GM19240 (cell line): ENCODE measurements around the gene TNRC6B.
A peak's percentile ranks its signal among the peaks of the same experiment; 100 is the strongest.
"Not testable (repeated sequence)": the region's sequence is repeated elsewhere in the genome, so short reads cannot be mapped to it uniquely, and the experiment has no call there.

Experiments
- DNase-seq: peaks from one replicate; pipeline ENCODE4 v3.0.0; 2011; ENCODE audit warnings: low spot score; ENCODE audit not compliant: insufficient read length

Gene TNRC6B

DNA sequence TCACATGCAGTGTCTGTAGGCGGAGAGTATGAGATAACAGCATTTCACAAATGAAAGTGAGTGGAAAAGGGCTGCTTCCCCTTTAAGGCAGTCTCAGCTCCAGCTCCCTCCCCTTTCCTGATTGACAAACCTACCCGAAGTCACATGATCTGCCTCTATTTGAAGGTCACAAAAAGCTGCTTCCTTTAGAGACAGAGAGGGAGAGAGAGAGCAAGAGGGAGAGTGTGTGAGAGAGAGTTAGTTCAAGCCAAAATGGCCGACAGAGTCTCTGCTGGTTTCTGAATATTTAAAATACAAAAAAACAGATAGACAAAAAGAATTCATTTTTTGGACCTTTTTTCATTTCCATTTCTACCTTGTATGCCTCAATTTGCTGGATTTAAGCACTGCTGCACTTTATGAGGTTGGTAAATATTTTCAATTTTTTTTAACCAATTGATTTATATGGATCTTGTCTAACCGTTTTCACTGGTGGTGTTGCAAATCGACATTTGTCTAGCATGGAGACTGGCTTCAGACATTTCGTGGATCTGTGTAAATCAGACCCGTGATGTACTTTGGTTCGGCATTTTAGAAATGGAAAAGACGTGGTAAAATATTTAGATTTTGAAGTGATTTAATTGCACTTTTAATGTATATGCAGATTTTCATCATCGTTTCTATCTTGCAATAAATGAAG is at the start of gene TNRC6B:
TSS of gene TNRC6B (plus strand) at position 188 of the 679 bp plus-strand sequence. CDS start at position 399, 211 bp downstream.
- peak; percentile 58 for DNase-seq

- DNase-seq, result no peak
Measured at GRCh38 chr22:40128989-40129388, 48.7 kb upstream of the TNRC6B start.

GRCh38 chr22:40137132-40137531 is 40.6 kb upstream of the TNRC6B start:
- DNase-seq, result no peak

GRCh38 chr22:40138866-40139265 is 38.9 kb upstream of the TNRC6B start:
- DNase-seq, result no peak

DNA sequence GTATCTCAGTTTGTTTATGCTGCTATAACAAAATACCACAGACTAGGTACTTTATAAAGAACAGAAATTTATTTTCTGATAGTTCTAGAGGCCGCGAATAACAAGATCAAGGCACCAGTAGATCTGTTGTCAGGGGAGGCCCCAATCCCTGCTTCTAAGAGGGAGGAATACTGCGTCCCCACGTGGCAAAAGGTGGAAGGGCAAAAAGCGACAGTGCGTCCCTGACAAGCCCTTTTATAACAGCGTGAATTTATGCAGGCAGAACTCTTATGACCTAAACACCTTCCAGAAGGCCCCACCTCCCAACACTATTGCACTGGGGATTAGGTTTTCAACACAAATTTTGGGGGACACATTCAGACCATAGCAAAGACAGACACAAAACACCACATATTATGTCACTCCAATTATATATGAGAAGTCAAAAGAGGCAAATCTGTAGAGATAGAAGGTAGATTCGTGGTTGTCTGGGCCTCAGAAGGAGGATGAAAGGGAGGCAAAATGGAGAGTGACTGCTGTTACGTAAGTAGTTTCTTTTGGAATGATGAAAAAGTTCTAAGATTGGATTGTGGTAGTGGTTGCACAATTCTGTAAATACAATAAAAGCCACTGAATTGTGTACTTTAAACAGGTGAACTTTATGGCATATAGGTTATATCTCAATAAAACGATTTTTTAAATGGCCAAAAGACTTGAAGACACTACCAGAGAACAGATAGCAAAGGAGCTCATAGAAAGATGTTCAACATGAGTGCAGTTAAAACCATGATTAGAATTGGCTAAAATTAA is 30.1 kb upstream of the TNRC6B start:
- DNase-seq, result no peak

DNA sequence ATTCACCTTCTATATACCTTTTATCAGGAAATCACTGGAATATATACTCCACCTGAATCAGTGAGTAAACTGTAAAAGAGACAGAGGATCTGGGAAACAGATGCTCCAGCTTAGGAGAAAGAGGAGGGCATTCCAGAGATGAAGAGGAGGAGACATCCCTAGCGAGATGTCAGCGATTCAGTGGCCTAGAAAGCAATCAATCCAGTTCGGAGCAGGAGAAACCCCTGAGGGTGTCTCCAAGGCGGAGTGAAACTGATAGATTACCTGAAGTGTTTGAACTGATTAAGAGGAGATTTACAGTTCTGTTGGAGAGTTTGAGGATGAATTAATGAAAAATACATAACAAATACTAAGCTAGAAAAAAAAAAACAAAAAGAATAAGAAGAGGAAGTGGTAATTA is 24.5 kb upstream of the TNRC6B start:
- DNase-seq, result no peak

DNA sequence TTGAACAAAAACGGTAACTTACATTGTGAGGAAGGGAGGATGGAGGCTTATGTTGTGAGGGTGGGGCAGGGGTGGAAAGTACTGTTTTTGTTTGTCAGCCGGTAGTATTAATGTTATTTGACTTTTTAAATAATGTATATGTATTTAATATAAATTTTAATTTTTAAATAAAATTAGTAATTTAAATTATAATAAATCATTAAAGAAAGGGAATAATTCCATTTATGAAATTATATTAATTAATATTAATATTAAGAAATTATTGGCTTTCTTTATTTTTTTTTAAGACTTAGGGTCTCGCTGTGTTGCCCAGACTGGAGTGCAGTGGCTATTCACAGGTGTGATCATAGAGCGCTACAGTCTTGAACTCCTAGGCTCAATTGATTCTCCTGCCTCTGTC is 24.0 kb upstream of the TNRC6B start:
- DNase-seq, result no peak

DNA sequence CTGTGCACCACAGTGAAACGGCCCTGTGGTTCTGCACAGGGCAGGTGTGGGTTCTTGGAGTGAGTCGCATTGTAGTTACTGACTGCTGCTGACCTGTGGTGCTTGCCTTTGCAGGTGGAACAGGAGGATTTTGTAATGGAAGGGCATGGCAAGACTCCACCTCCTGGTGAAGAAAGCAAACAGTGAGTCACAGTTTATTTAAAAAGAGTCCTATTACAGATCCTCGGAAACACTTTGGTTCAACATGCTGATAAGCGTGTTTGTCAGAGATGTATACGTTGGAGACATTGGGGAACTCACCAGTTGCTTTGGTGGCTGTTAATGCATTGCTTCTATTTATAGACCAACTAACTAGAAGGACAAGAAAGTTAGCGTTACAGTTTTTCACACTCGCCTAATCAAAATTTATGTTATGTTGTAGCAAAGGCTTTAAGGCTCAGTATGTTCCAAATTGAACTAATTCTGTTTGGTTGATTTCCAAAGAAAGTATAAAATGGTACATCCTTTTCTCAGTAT is 21.7 kb upstream of the TNRC6B start:
- DNase-seq, result no peak

- DNase-seq, result not testable (repeated sequence)
Measured at GRCh38 chr22:40156682-40157081, 21.0 kb upstream of the TNRC6B start.

DNA sequence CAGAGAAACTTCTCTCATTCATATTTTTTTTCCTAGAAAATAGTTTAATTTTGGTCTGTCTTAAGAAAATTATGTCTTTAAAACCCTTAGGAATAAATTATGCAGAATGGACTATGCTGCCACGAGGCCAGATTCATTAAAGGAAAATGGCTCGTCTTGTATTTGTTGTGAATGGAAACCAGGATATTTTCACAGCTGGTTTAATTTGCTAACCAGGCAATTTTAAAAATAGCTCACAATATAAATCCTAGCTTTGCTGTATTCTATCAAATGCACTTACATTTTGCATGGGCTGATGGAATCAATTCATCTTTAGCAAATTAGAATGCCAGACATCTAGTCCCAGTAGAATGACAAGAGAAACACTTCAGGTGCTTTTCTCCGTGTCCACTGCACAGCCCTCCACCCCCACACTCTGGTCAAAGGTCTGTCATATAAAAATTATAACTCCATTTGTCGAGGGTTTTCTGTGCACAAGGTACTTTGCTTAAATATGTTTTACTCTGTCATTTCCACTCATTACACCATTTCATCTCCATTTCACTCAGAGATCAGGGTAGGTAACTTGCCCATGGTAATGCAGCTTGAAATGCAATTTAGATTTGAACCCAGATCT is 20.3 kb upstream of the TNRC6B start:
- no peak for DNase-seq

DNA sequence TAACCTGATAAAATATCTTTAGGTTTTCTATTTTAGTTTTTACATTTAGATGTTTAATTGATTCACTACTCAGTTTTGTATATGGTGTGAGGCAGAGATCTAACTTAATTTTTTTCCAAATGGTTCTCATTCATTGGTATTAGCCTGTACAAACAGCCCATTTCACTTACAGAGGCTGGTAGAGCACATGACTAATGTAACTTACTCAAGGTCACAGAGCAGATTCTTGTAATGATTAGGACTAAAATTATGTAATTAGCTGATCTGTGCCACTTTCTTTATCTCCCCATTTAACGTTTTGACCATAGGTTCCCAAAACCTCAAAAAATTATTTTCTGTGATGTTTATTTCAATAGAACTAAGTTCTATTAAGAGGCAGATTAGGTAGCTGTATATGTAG is 16.5 kb upstream of the TNRC6B start:
- DNase-seq, result no peak

- DNase-seq, result not testable (repeated sequence)
Measured at GRCh38 chr22:40165537-40165936, 12.2 kb upstream of the TNRC6B start.

DNA sequence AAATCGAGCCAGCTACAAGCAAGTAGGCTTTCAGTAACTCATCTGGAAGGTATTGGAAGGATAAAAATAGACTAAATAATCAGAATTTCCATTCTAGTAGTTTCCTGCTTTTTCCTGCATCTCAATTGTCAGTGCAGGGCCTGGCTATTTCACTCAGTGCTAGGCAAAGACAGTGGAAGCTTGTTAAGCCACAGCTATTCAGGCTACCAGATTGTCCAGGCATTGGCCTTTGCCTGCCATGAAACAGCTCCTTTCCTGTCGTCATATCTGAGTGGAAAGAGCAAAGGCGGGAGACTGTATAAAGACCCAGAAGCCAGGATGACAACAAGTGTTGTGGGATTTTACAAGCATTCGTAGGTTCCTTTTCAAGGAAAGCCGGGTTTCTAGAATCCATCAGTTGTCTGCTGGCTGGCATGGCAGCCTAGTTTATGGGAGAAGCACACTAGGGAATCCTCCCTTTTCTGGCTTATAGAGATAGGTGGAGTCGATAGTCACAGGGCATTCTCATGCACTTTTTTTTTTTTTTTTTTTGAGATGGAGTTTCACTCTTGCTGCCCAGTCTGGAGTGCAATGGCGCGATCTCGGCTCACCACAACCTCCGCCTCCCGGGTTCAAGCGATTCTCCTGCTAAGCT is 2.0 kb upstream of the TNRC6B start:
- no peak for DNase-seq

DNA sequence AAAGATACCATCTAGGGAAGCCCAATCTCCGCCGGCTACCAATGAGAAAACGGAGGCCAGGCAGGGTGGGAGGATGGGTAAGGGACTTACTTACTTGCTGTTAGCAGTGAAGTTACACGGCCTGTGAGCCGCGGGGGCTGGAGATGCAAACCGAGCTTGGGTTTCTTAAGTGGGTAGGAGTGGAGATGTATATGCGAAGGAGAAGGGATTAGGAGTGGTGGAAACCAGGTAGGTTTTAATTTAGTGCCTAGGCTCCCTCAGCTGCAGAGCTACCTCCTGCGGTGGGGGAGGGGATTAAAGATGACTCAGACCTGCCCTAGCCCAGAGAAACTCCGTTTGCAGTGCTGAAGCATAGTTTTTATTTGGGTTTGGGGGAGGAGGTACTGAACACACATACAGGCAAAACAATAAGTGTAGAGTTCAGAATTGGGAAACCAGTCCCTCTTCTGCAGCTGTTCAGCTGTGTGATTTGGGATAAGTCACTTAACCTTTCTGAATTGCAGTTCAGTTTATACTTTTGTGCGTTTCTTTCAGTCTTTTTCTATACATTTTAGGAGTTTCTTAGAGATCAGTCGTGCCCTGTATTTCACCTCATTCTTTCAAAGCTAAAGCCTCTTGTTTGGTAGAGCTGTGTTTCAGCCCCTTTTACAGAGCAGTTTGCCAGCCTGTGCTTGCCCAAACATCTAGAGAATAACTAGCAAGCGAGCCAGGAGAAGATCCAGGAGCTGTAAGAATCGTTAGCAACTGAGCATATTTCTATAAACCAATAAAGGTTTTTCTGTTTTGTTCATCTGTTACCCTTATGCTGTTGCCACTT is 596 bp upstream of the TNRC6B start:
- no peak for DNase-seq

DNA sequence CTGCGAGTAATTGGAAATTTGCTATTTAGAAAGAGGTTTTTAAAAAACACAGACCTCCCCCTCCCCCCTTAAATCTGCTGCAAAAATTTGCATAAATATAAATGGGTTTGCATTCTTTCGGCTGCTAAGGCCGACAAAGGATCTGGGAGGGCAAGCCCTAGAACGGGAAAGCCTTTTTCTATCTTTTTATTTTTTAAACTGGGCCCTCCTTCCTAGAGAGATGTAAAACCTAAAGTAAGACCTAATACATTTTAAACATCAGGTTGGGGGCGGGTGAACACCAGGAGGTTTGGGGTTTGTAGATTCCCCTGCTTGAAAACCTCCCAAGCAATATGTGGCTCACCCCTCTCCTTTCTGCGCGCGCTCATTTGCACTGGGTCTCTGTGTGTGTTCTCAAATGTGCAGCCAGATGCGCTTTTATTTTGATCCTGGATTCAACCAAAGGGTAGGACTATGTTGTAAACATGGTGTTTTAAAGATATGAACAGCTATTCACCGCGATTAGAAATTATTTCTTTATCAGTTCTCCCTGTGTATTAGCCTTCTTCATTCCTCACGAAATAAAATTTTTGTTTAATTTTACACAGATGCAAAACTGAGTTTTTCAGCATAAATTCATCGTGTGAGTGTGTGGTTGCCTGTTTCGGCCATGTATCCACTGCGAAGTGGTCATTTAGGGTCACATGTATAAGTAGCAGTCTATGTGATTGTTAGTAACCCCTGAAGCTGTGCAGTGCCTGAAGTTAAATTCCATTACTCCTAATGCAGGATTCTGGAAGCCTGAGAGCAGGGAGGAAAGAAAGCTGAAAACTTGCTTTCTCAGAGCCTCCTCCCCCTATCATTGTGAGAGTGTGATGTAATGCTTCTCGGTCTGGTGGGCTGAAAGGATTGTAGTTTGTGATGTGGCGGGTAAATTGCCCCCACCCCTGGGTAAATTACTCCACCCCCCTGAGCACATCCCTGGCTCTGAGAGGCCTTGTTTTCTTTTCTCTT is 988 bp downstream of the TNRC6B start:
- no peak for DNase-seq

DNA sequence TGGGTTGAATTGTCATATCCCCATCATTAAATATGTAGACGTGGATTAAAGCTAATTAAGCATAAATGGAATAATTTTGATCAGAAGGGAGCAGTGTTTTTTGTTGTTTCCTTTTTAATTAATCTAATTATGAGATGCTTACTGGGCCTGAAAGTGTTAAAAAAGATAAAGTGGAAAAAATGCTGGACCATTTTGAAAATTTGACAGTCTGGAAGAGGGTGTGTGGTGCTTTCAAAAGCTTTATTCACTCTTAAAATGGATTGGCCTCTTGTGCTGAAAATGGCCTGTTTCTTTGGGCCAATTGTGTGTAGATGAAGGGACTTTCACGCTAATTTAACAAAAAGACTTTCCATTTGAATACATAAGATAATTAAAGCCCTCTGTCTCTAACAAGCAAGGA is 1.8 kb downstream of the TNRC6B start:
- DNase-seq, result no peak

DNA sequence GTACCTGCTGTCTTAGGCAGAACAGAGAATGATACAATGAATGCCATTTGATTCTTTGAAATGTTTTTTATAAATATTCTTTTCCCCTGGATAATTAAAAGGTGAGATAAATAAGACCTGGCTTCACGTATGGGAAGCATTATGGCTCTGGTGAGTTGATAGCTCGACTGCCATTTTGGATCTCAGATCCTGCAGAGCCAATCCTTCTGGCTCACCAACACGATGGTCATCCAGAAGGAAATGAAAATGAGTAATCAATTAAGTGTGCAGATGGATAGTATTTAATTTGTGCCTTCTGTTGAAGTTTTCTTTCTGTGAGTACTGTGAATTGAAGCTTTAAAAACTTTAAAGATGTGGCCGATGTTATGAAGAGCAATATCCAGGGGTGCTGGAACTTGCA is 2.7 kb downstream of the TNRC6B start:
- DNase-seq, result no peak

DNA sequence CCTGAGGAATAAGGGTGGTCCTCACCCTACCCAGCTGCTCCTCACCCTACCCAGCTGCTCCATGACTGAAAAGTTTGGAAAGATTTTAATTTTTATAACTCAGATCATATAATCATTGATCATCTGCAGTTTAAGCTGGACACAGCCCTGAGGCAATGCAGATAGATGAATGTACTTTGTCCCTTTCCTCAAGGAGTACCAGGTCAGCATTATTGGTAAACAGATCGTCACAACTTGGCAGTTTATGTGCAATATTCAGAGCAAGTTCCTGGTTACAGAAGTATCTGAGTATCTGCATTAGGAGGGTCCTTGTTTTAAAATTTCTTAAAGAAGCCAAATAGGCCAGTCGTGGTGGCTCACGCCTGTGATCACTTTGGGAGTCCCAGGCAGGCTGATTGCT is 3.6 kb downstream of the TNRC6B start:
- no peak for DNase-seq

DNA sequence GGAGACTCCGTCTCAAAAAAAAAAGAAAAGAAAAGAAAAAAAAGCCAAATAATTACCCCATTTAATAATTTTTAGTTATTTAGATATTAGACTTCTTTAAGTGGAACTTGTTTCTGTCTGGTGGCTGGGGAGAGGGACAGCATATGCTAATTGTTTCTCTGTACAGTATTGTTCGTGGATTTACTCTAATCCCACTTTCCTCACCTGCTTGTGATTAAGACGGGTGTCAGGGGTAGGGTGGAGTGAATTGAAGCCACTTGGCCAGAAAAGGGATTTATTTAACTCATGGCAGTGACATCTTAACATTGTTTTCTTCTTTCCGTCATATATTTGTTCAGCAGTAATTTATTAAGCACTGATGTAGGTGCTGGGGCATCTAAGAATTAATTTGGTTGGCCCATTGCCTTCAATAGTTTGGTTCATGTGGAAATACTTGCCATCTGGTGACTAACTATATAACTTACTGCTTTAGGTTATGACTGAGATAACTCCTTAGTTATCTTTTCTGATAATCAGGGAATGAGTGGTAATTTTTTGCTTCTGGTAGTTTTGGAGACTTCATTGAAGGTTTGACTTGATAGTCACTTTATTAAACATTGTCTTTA is 4.6 kb downstream of the TNRC6B start:
- no peak for DNase-seq
